Gastroesophageal sphincter (tissue), 3 donors: ENCODE data around the gene OR4B1.

Source experiments
- CTCF ChIP-seq, 4 experiments: fragments of 200-600 bp in 2 of 4; fragments of 450-650 bp in 2 of 4; sonication (generic) in 1 of 4; IDR thresholded peaks; one replicate each; pipeline ENCODE4 v1.5.1; 2017 to 2019; ENCODE audit warnings: antibody characterized with exemption in 4 of 4, mild to moderate bottlenecking in 2 of 4, moderate library complexity in 2 of 4
- POLR2A ChIP-seq, 2 donors: fragments of 450-650 bp; IDR thresholded peaks; one replicate each; pipeline ENCODE4 v1.6.1; 2017; ENCODE audit warnings: antibody characterized with exemption in 2 of 2, mild to moderate bottlenecking in 2 of 2, moderate library complexity in 1 of 2
- POLR2AphosphoS5 ChIP-seq: sonication (generic); formaldehyde crosslinking; IDR thresholded peaks from one replicate; pipeline ENCODE4 v1.6.1; 2017; ENCODE audit warnings: antibody characterized with exemption

- TF ChIP-seq CTCF (IDR thresholded peaks at IDR 0.05) (no peak), POLR2AphosphoS5 (no peak), POLR2A (IDR thresholded peaks at IDR 0.05) (no peak)
Observed at GRCh38 chr11:48228761-48229160, 12.2 kb downstream of the OR4B1 start.
